T-helper 2 cell treated with Interferon-gamma antibody and Interleukin-4, amounts not matched to agents 5 μg/mL and 100 μg/mL, for 36 hours (primary cell): ENCODE data around the gene ELF1.
A peak's percentile ranks its signal among the peaks of the same experiment; 100 is the strongest.

Experiments
- DNase-seq: peaks from one replicate; pipeline ENCODE4 v3.0.0; 2021; ENCODE audit warnings: low spot score
- H3K27ac Mint-ChIP-seq: one replicate; pipeline ENCODE4 v1.8.0; 2021; ENCODE audit warnings: mild to moderate bottlenecking, mixed read lengths
- H3K27me3 Mint-ChIP-seq: one replicate; pipeline ENCODE4 v1.8.0; 2021; ENCODE audit warnings: low read depth, mixed read lengths
- H3K36me3 Mint-ChIP-seq: one replicate; pipeline ENCODE4 v1.8.0; 2021; ENCODE audit warnings: low read depth, mixed read lengths
- H3K4me1 Mint-ChIP-seq: one replicate; pipeline ENCODE4 v1.8.0; 2021; ENCODE audit warnings: low read depth, mixed read lengths
- H3K4me3 Mint-ChIP-seq: one replicate; pipeline ENCODE4 v1.8.0; 2022; ENCODE audit warnings: mild to moderate bottlenecking, moderate library complexity, mixed read lengths
- H3K9me3 Mint-ChIP-seq: one replicate; pipeline ENCODE4 v1.8.0; 2021; ENCODE audit warnings: mixed read lengths

The ELF1 gene

GRCh38 chr13:41006978-41007743 is 12.0 kb downstream of the ELF1 start:
- H3K27me3 Mint-ChIP-seq: no peaks in the 10 kb centered on the region
- peak overlapping the region; percentile 80 for H3K4me3 Mint-ChIP-seq
- H3K36me3 Mint-ChIP-seq: peaks cover 38% of the 10 kb centered on the region
- peak overlapping the region; percentile 77 for H3K27ac Mint-ChIP-seq
- DNase-seq: no peak
- H3K4me1 Mint-ChIP-seq: peaks cover 65% of the 10 kb centered on the region
- H3K9me3 Mint-ChIP-seq: no peaks in the 10 kb centered on the region

GRCh38 chr13:41006306-41006705 is 12.8 kb downstream of the ELF1 start:
- Mint-ChIP-seq H3K4me1 (peaks cover 68% of the 10 kb centered on the region), H3K27me3 (no peaks in the 10 kb centered on the region), H3K36me3 (peaks cover 42% of the 10 kb centered on the region), H3K4me3 (peak overlapping the region; percentile 76), H3K9me3 (no peaks in the 10 kb centered on the region), H3K27ac (peak overlapping the region; percentile 93)
- DNase-seq: no peak

- H3K4me3 Mint-ChIP-seq: peak overlapping the region; percentile 76
- peaks cover 39% of the 10 kb centered on the region for H3K36me3 Mint-ChIP-seq
Observed at GRCh38 chr13:41005704-41006103, 13.4 kb downstream of the ELF1 start.

GRCh38 chr13:41004875-41005693 is 14.0 kb downstream of the ELF1 start:
- H3K9me3 Mint-ChIP-seq: no peaks in the 10 kb centered on the region
- peaks cover 39% of the 10 kb centered on the region for H3K36me3 Mint-ChIP-seq
- DNase-seq: no peak
- H3K27ac Mint-ChIP-seq: peak overlapping the region; percentile 93
- H3K27me3 Mint-ChIP-seq: no peaks in the 10 kb centered on the region
- H3K4me3 Mint-ChIP-seq: peak overlapping the region; percentile 76
- peaks cover 63% of the 10 kb centered on the region for H3K4me1 Mint-ChIP-seq

More at GRCh38 chr13:41005704-41006103, 13.4 kb downstream of the ELF1 start:
- H3K9me3 Mint-ChIP-seq: no peaks in the 10 kb centered on the region
- H3K27ac Mint-ChIP-seq: peak overlapping the region; percentile 93
- H3K27me3 Mint-ChIP-seq: no peaks in the 10 kb centered on the region
- no peak for DNase-seq
- peaks cover 63% of the 10 kb centered on the region for H3K4me1 Mint-ChIP-seq

GRCh38 chr13:41002606-41003005 is 16.5 kb downstream of the ELF1 start:
- DNase-seq: no peak
- no peaks in the 10 kb centered on the region for H3K9me3 Mint-ChIP-seq
- H3K27ac Mint-ChIP-seq: no peak overlapping the region
- H3K27me3 Mint-ChIP-seq: no peaks in the 10 kb centered on the region
- H3K4me1 Mint-ChIP-seq: peaks cover 68% of the 10 kb centered on the region
- peaks cover 48% of the 10 kb centered on the region for H3K36me3 Mint-ChIP-seq
- no peak overlapping the region for H3K4me3 Mint-ChIP-seq

GRCh38 chr13:41001695-41002094 is 17.4 kb downstream of the ELF1 start:
- DNase-seq: no peak
- Mint-ChIP-seq H3K4me3 (peak overlapping the region; percentile 42), H3K36me3 (peaks cover 48% of the 10 kb centered on the region), H3K27ac (peak overlapping the region; percentile 72), H3K9me3 (no peaks in the 10 kb centered on the region), H3K27me3 (no peaks in the 10 kb centered on the region), H3K4me1 (peaks cover 65% of the 10 kb centered on the region)

- Mint-ChIP-seq H3K9me3 (no peaks in the 10 kb centered on the region), H3K36me3 (peaks cover 55% of the 10 kb centered on the region), H3K27ac (peak overlapping the region; percentile 67), H3K27me3 (no peaks in the 10 kb centered on the region), H3K4me1 (peaks cover 68% of the 10 kb centered on the region), H3K4me3 (peak overlapping the region; percentile 33)
- DNase-seq: no peak
Observed at GRCh38 chr13:40999416-40999815, 19.7 kb downstream of the ELF1 start.

- peak overlapping the region; percentile 78 for H3K4me3 Mint-ChIP-seq
- peaks cover 72% of the 10 kb centered on the region for H3K4me1 Mint-ChIP-seq
- peak overlapping the region; percentile 64 for H3K27ac Mint-ChIP-seq
- H3K27me3 Mint-ChIP-seq: no peaks in the 10 kb centered on the region
- DNase-seq: no peak
- peaks cover 54% of the 10 kb centered on the region for H3K36me3 Mint-ChIP-seq
- H3K9me3 Mint-ChIP-seq: no peaks in the 10 kb centered on the region
Observed at GRCh38 chr13:40996426-40997092, 22.6 kb downstream of the ELF1 start.

GRCh38 chr13:40995997-40996396 is 23.1 kb downstream of the ELF1 start:
- Mint-ChIP-seq H3K9me3 (no peaks in the 10 kb centered on the region), H3K4me3 (peak overlapping the region; percentile 78), H3K4me1 (peaks cover 72% of the 10 kb centered on the region), H3K36me3 (peaks cover 50% of the 10 kb centered on the region), H3K27me3 (no peaks in the 10 kb centered on the region), H3K27ac (no peak overlapping the region)
- no peak for DNase-seq

GRCh38 chr13:40994581-40995230 is 24.4 kb downstream of the ELF1 start:
- H3K4me1 Mint-ChIP-seq: peaks cover 74% of the 10 kb centered on the region
- H3K27me3 Mint-ChIP-seq: no peaks in the 10 kb centered on the region
- peaks cover 45% of the 10 kb centered on the region for H3K36me3 Mint-ChIP-seq
- H3K4me3 Mint-ChIP-seq: peak overlapping the region; percentile 78
- no peak for DNase-seq
- H3K27ac Mint-ChIP-seq: peak overlapping the region; percentile 76
- H3K9me3 Mint-ChIP-seq: no peaks in the 10 kb centered on the region

- no peak for DNase-seq
- Mint-ChIP-seq H3K36me3 (peaks cover 40% of the 10 kb centered on the region), H3K9me3 (no peaks in the 10 kb centered on the region), H3K27me3 (no peaks in the 10 kb centered on the region), H3K4me1 (peaks cover 69% of the 10 kb centered on the region), H3K4me3 (peak overlapping the region; percentile 27), H3K27ac (peak overlapping the region; percentile 56)
Observed at GRCh38 chr13:40993987-40994386, 25.1 kb downstream of the ELF1 start.

- Mint-ChIP-seq H3K36me3 (peaks cover 39% of the 10 kb centered on the region), H3K4me1 (peaks cover 70% of the 10 kb centered on the region), H3K27me3 (no peaks in the 10 kb centered on the region), H3K4me3 (no peak overlapping the region), H3K9me3 (no peaks in the 10 kb centered on the region), H3K27ac (peak overlapping the region; percentile 27)
- DNase-seq: no peak
Observed at GRCh38 chr13:40992678-40993518, 26.2 kb downstream of the ELF1 start.
